GM13976 (cell line): Measurements from ENCODE around the gene MLIP.

Experiments used
- DNase-seq: peaks from one replicate; pipeline ENCODE4 v3.0.0; 2012; ENCODE audit warnings: low spot score
- CTCF ChIP-seq: IDR thresholded peaks from 2 replicates; pipeline ENCODE4 v1.5.1; 2012; ENCODE audit warnings: borderline replicate concordance, mild to moderate bottlenecking; ENCODE audit not compliant: insufficient read depth; ENCODE audit errors: extremely low read depth, missing control alignments, control extremely low read depth
- in situ Hi-C: fragments of 300-500 bp; cut with MboI; formaldehyde crosslinking; loops from one replicate; pipeline ENCODE4 v1.12.0; 2022; ENCODE audit warnings: low sequenced_read_pairs, mixed read lengths, inconsistent platforms; ENCODE audit not compliant: unreplicated experiment

MLIP gene

GRCh38 chr6:54133186-54133585, 21.9 kb downstream of the MLIP start:
- no peak for TF ChIP-seq CTCF
- no peak for DNase-seq
- in situ Hi-C loops: no loop called here

GRCh38 chr6:54134935-54135334, 23.7 kb downstream of the MLIP start:
- in situ Hi-C loops: no loop called here
- DNase-seq: no peak
- TF ChIP-seq CTCF: no peak

GRCh38 chr6:54135665-54136369, 24.6 kb downstream of the MLIP start:
- in situ Hi-C loops: no loop called here
- TF ChIP-seq CTCF: no peak
- no peak for DNase-seq

- DNase-seq: no peak
- in situ Hi-C loops: no loop called here
- TF ChIP-seq CTCF: no peak
These were observed 27.6 kb downstream of the MLIP start for GRCh38 chr6:54138795-54139194.

- in situ Hi-C loops: no loop called here
- no peak for DNase-seq
- TF ChIP-seq CTCF: no peak
These were observed 29.6 kb downstream of the MLIP start for GRCh38 chr6:54140811-54141210.

- DNase-seq: no peak
- in situ Hi-C loops: no loop called here
- TF ChIP-seq CTCF: no peak
These were observed 31.8 kb downstream of the MLIP start for GRCh38 chr6:54142889-54143519.

GRCh38 chr6:54151861-54152260, 40.6 kb downstream of the MLIP start:
- no peak for TF ChIP-seq CTCF
- in situ Hi-C loops: no loop called here
- no peak for DNase-seq
